ENCODE results near the gene C3orf70.

The C3orf70 gene

GRCh38 chr3:185079625-185080024, 73.2 kb downstream of the C3orf70 start:
- Mint-ChIP-seq H3K27me3 (ENCODE audit: low read depth, poor library complexity) (peaks cover under 1% of the 10 kb centered on the region), H3K27ac (no peak overlapping the region), H3K36me3 (ENCODE audit: low read depth) (peaks cover 65% of the 10 kb centered on the region), H3K4me3 (no peak overlapping the region), H3K4me1 (peaks cover 21% of the 10 kb centered on the region), H3K9me3 (no peaks in the 10 kb centered on the region)
- no peak for TF ChIP-seq CTCF (IDR thresholded peaks at IDR 0.05)
- no peak for DNase-seq

- H3K27ac Mint-ChIP-seq = peak overlapping the region; percentile 59
- TF ChIP-seq CTCF (IDR thresholded peaks at IDR 0.05) = no peak
- H3K36me3 Mint-ChIP-seq (ENCODE audit: low read depth) = peaks cover 40% of the 10 kb centered on the region
- no peaks in the 10 kb centered on the region for H3K9me3 Mint-ChIP-seq
- H3K4me1 Mint-ChIP-seq = peaks cover 26% of the 10 kb centered on the region
- no peak for DNase-seq
- no peaks in the 10 kb centered on the region for H3K27me3 Mint-ChIP-seq (ENCODE audit: low read depth, poor library complexity)
- H3K4me3 Mint-ChIP-seq = no peak overlapping the region
These were observed 76.6 kb downstream of the C3orf70 start for GRCh38 chr3:185076219-185076618.

GRCh38 chr3:185075547-185075946, 77.3 kb downstream of the C3orf70 start:
- peaks cover 34% of the 10 kb centered on the region for H3K36me3 Mint-ChIP-seq (ENCODE audit: low read depth)
- TF ChIP-seq CTCF (IDR thresholded peaks at IDR 0.05) = no peak
- no peak overlapping the region for H3K27ac Mint-ChIP-seq
- H3K9me3 Mint-ChIP-seq = no peaks in the 10 kb centered on the region
- H3K4me1 Mint-ChIP-seq = peaks cover 32% of the 10 kb centered on the region
- H3K27me3 Mint-ChIP-seq (ENCODE audit: low read depth, poor library complexity) = no peaks in the 10 kb centered on the region
- no peak for DNase-seq
- no peak overlapping the region for H3K4me3 Mint-ChIP-seq

- peaks cover 45% of the 10 kb centered on the region for H3K4me1 Mint-ChIP-seq
- no peaks in the 10 kb centered on the region for H3K27me3 Mint-ChIP-seq (ENCODE audit: low read depth, poor library complexity)
- H3K36me3 Mint-ChIP-seq (ENCODE audit: low read depth) = peaks cover 11% of the 10 kb centered on the region
- TF ChIP-seq CTCF (IDR thresholded peaks at IDR 0.05) = no peak
- DNase-seq = no peak
- no peaks in the 10 kb centered on the region for H3K9me3 Mint-ChIP-seq
- no peak overlapping the region for H3K27ac Mint-ChIP-seq
- no peak overlapping the region for H3K4me3 Mint-ChIP-seq
These were observed 81.5 kb downstream of the C3orf70 start for GRCh38 chr3:185071287-185071800.

- H3K36me3 Mint-ChIP-seq (ENCODE audit: low read depth) = peaks cover 5% of the 10 kb centered on the region
- H3K27me3 Mint-ChIP-seq (ENCODE audit: low read depth, poor library complexity) = no peaks in the 10 kb centered on the region
- peak; percentile 23 for TF ChIP-seq CTCF (IDR thresholded peaks at IDR 0.05)
- H3K9me3 Mint-ChIP-seq = no peaks in the 10 kb centered on the region
- peak overlapping the region; percentile 32 for H3K27ac Mint-ChIP-seq
- peaks cover 40% of the 10 kb centered on the region for H3K4me1 Mint-ChIP-seq
- peak; percentile 30 for DNase-seq
- no peak overlapping the region for H3K4me3 Mint-ChIP-seq
These were observed 82.2 kb downstream of the C3orf70 start for GRCh38 chr3:185070491-185071286.
